Esophagus squamous epithelium (tissue), 4 donors: ENCODE results near the gene CHD6.

ENCODE experiments used
- POLR2A ChIP-seq, 4 donors: fragments of 450-650 bp; IDR thresholded peaks; one replicate each; pipeline ENCODE4 v1.6.1; 2017; ENCODE audit warnings: antibody characterized with exemption in 4 of 4, mild to moderate bottlenecking in 4 of 4, moderate library complexity in 3 of 4
- TF ChIP-seq, protein P1 (sequence below), 6 experiments: fragments of 450-650 bp in 4 of 6; fragments of 200-600 bp in 2 of 6; sonication (generic) in 2 of 6; IDR thresholded peaks; one replicate each; pipeline ENCODE4 v1.5.1; 2016 to 2019; ENCODE audit warnings: antibody characterized with exemption in 6 of 6, mild to moderate bottlenecking in 4 of 6, moderate library complexity in 4 of 6

DNA sequence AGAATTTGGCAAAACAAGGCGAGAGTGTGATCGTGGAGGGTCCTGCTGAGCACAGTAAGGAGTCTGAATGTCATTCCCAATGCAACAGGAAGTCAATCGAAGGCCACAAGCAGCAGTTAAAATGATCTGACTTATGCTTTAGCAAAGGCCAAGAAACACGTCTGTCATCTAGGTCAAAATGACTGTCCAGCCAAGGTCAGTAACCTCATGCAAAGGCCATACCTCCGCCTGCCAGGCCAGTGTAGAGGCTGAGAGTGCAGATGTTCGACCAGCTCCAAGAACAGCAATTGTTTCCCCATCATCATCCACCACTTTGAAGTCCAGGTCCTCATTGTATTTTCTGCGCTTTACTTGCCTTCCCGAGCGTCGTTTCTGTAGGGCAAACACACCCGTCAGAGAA is 105.6 kb downstream of the CHD6 start:
- TF ChIP-seq, protein P1, sequence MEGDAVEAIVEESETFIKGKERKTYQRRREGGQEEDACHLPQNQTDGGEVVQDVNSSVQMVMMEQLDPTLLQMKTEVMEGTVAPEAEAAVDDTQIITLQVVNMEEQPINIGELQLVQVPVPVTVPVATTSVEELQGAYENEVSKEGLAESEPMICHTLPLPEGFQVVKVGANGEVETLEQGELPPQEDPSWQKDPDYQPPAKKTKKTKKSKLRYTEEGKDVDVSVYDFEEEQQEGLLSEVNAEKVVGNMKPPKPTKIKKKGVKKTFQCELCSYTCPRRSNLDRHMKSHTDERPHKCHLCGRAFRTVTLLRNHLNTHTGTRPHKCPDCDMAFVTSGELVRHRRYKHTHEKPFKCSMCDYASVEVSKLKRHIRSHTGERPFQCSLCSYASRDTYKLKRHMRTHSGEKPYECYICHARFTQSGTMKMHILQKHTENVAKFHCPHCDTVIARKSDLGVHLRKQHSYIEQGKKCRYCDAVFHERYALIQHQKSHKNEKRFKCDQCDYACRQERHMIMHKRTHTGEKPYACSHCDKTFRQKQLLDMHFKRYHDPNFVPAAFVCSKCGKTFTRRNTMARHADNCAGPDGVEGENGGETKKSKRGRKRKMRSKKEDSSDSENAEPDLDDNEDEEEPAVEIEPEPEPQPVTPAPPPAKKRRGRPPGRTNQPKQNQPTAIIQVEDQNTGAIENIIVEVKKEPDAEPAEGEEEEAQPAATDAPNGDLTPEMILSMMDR (IDR thresholded peaks at IDR 0.05) = no peak
- no peak for TF ChIP-seq POLR2A (IDR thresholded peaks at IDR 0.05)
